ENCODE data around the gene PACRG.
"Not testable (repeated sequence)": the region's sequence is repeated elsewhere in the genome, so short reads cannot be mapped to it uniquely, and the experiment has no call there.

Gene PACRG

GRCh38 chr6:162942866-162943265 is 215.1 kb downstream of the PACRG start:
- DNase-seq (ENCODE audit: low read depth): peak; percentile 77

- DNase-seq (ENCODE audit: low read depth): no peak
Observed at GRCh38 chr6:162943369-162943768, 215.6 kb downstream of the PACRG start.

- no peak for DNase-seq (ENCODE audit: low read depth)
Observed at GRCh38 chr6:162951164-162951743, 223.5 kb downstream of the PACRG start.

- DNase-seq (ENCODE audit: low read depth): no peak
Observed at GRCh38 chr6:162952423-162952822, 224.6 kb downstream of the PACRG start.

- no peak for DNase-seq (ENCODE audit: low read depth)
Observed at GRCh38 chr6:162957062-162957461, 229.3 kb downstream of the PACRG start.

- DNase-seq (ENCODE audit: low read depth): no peak
Observed at GRCh38 chr6:162960679-162961457, 233.1 kb downstream of the PACRG start.

- peak; percentile 32 for DNase-seq (ENCODE audit: low read depth)
Observed at GRCh38 chr6:162962093-162962492, 234.3 kb downstream of the PACRG start.

- DNase-seq (ENCODE audit: low read depth): peak; percentile 8
Observed at GRCh38 chr6:162963861-162964260, 236.1 kb downstream of the PACRG start.

- DNase-seq (ENCODE audit: low read depth): peak; percentile 91
Observed at GRCh38 chr6:162964488-162965140, 236.8 kb downstream of the PACRG start.

GRCh38 chr6:162965366-162965765 is 237.6 kb downstream of the PACRG start:
- DNase-seq (ENCODE audit: low read depth): no peak

- no peak for DNase-seq (ENCODE audit: low read depth)
Observed at GRCh38 chr6:162970246-162970645, 242.5 kb downstream of the PACRG start.

GRCh38 chr6:162971356-162971755 is 243.6 kb downstream of the PACRG start:
- DNase-seq (ENCODE audit: low read depth): no peak

- DNase-seq (ENCODE audit: low read depth): no peak
Observed at GRCh38 chr6:162973151-162973872, 245.5 kb downstream of the PACRG start.

GRCh38 chr6:162973980-162974379 is 246.2 kb downstream of the PACRG start:
- DNase-seq (ENCODE audit: low read depth): no peak

- DNase-seq (ENCODE audit: low read depth): no peak
Observed at GRCh38 chr6:162974685-162975084, 246.9 kb downstream of the PACRG start.

GRCh38 chr6:162976141-162976540 is 248.4 kb downstream of the PACRG start:
- DNase-seq (ENCODE audit: low read depth): no peak

GRCh38 chr6:162983234-162983633 is 255.5 kb downstream of the PACRG start:
- DNase-seq (ENCODE audit: low read depth): not testable (repeated sequence)

- no peak for DNase-seq (ENCODE audit: low read depth)
Observed at GRCh38 chr6:162998777-162999176, 271.0 kb downstream of the PACRG start.

- DNase-seq (ENCODE audit: low read depth): peak; percentile 49
Observed at GRCh38 chr6:162999575-163000285, 272.0 kb downstream of the PACRG start.

GRCh38 chr6:163001330-163001729 is 273.6 kb downstream of the PACRG start:
- DNase-seq (ENCODE audit: low read depth): peak; percentile 14

GRCh38 chr6:163008186-163008585 is 280.4 kb downstream of the PACRG start:
- no peak for DNase-seq (ENCODE audit: low read depth)

GRCh38 chr6:163008626-163009025 is 280.9 kb downstream of the PACRG start:
- no peak for DNase-seq (ENCODE audit: low read depth)
